Natural killer cell (primary cell): ENCODE measurements around the gene LMBR1. TPM values are rescaled to one million over a fixed set of nuclear protein-coding genes. Genes with fewer than 3 reads are reported as not detected.
"Not testable (repeated sequence)": the region's sequence is repeated elsewhere in the genome, so short reads cannot be mapped to it uniquely, and the experiment has no call there.

Source experiments
- ATAC-seq, 3 donors: fragments of 150-1000 bp in 2 of 3; fragments of 200-7000 bp in 1 of 3; cut with Tn5 transposase; 1 replicate in 1 of 3; 2 replicates in 2 of 3; pipeline ENCODE4 v1.10.0; 2021; ENCODE audit warnings: mild to moderate bottlenecking in 2 of 3, moderate library complexity in 2 of 3
- DNase-seq, 2 donors: peaks; one replicate each; pipeline versions ENCODE4 v3.0.0 to v3.0.0-alpha.2; 2013 to 2021; ENCODE audit warnings: mixed read lengths in 1 of 2
- H3K27ac ChIP-seq: one replicate; pipeline ENCODE4 v1.5.1; 2013; ENCODE audit warnings: mild to moderate bottlenecking, low read length
- H3K27me3 ChIP-seq: one replicate; pipeline ENCODE4 v1.6.1; 2013; ENCODE audit warnings: low read length; ENCODE audit not compliant: control insufficient read depth, insufficient read depth
- H3K36me3 ChIP-seq: one replicate; pipeline ENCODE4 v1.6.1; 2013; ENCODE audit warnings: low read length; ENCODE audit not compliant: control insufficient read depth, insufficient read depth
- H3K4me1 ChIP-seq: one replicate; pipeline ENCODE4 v1.6.1; 2013; ENCODE audit warnings: low read length; ENCODE audit not compliant: control insufficient read depth, insufficient read depth
- H3K4me3 ChIP-seq: one replicate; pipeline ENCODE4 v1.5.1; 2013; ENCODE audit warnings: low read length
- H3K9me3 ChIP-seq: one replicate; pipeline ENCODE4 v1.6.1; 2013; ENCODE audit warnings: low read length; ENCODE audit not compliant: control insufficient read depth, insufficient read depth
- H3K27ac Mint-ChIP-seq, 2 donors: one replicate each; pipeline ENCODE4 v1.8.0; 2022; ENCODE audit warnings: mild to moderate bottlenecking in 2 of 2, mixed read lengths in 2 of 2, moderate library complexity in 1 of 2
- H3K27me3 Mint-ChIP-seq, 2 donors: one replicate each; pipeline ENCODE4 v1.8.0; 2022; ENCODE audit warnings: low read depth in 2 of 2, mixed read lengths in 2 of 2
- H3K36me3 Mint-ChIP-seq: one replicate; pipeline ENCODE4 v1.8.0; 2022; ENCODE audit warnings: mixed read lengths
- H3K4me1 Mint-ChIP-seq, 2 donors: one replicate each; pipeline ENCODE4 v1.8.0; 2022; ENCODE audit warnings: mixed read lengths in 2 of 2
- H3K4me3 Mint-ChIP-seq: one replicate; pipeline ENCODE4 v1.8.0; 2022; ENCODE audit warnings: mild to moderate bottlenecking, moderate library complexity, mixed read lengths
- H3K9me3 Mint-ChIP-seq, 2 donors: one replicate each; pipeline ENCODE4 v1.8.0; 2022; ENCODE audit warnings: mixed read lengths in 2 of 2
- CTCF ChIP-seq: fragments of 200-600 bp; IDR thresholded peaks from one replicate; pipeline ENCODE4 v1.8.0; 2022; ENCODE audit warnings: antibody characterized with exemption
- WGBS: methylation state at CpG from one replicate; pipeline ENCODE4 v1.1.7; 2013; ENCODE audit warnings: missing lambda C conversion rate; ENCODE audit not compliant: insufficient coverage; 5-methylcytosine and 5-hydroxymethylcytosine counted together
- intact Hi-C: fragments of 100-400 bp; cut with micrococcal nuclease; formaldehyde crosslinking; loops from one replicate; pipeline ENCODE4 v1.14.2; 2022
- total RNA-seq, 4 donors: library from RNA; stranded (reverse); fragments of 120-200 nt in 1 of 4; gene quantifications; one replicate each; pipeline versions ENCODE4 v1.2.3 to v1.2.4, GENCODE V29; 2013 to 2022

Gene LMBR1
- total RNA-seq, 3 donors from 2014 or later (not counting 1 experiment from before 2014, with no cell fraction given), result 60.4 to 71.7 (median 66.1) TPM

GRCh38 chr7:156907656-156908055 lies 14.7 kb upstream of the LMBR1 start:
- TF ChIP-seq CTCF, result no peak
- Mint-ChIP-seq H3K4me1 (peaks cover 0 to 5% of the 10 kb centered on the region in 2 donors), H3K27ac (no peak overlapping the region), H3K27me3 (peaks cover 13 to 19% of the 10 kb centered on the region in 2 donors), H3K36me3 (no peaks in the 10 kb centered on the region), H3K4me3 (no peak overlapping the region), H3K9me3 (no peaks in the 10 kb centered on the region)
- no peak overlapping the region for H3K4me3 ChIP-seq
- H3K9me3 ChIP-seq, result no peaks in the 10 kb centered on the region
- no peak for ATAC-seq
- no peak overlapping the region for H3K27ac ChIP-seq
- H3K4me1 ChIP-seq, result peaks cover 5% of the 10 kb centered on the region
- WGBS, result 75% methylated on average over 1 of the region's 4 CpGs
- H3K36me3 ChIP-seq, result no peaks in the 10 kb centered on the region
- no peak for DNase-seq
- intact Hi-C loops, result no loop called here
- H3K27me3 ChIP-seq, result peaks cover 2% of the 10 kb centered on the region

GRCh38 chr7:156906200-156906649 lies 13.2 kb upstream of the LMBR1 start:
- H3K27ac ChIP-seq, result no peak overlapping the region
- intact Hi-C loops, result no loop called here
- Mint-ChIP-seq H3K36me3 (no peaks in the 10 kb centered on the region), H3K4me3 (no peak overlapping the region), H3K27me3 (peaks cover 15 to 17% of the 10 kb centered on the region in 2 donors), H3K27ac (no peak overlapping the region), H3K4me1 (peaks cover 0 to 5% of the 10 kb centered on the region in 2 donors), H3K9me3 (no peaks in the 10 kb centered on the region)
- no peaks in the 10 kb centered on the region for H3K9me3 ChIP-seq
- peaks cover 5% of the 10 kb centered on the region for H3K4me1 ChIP-seq
- TF ChIP-seq CTCF, result no peak
- no peaks in the 10 kb centered on the region for H3K36me3 ChIP-seq
- ATAC-seq (no peak), DNase-seq (no peak)
- H3K27me3 ChIP-seq, result peaks cover 2% of the 10 kb centered on the region
- WGBS, result 92% methylated on average over 3 of the region's 4 CpGs
- H3K4me3 ChIP-seq, result no peak overlapping the region

GRCh38 chr7:156903232-156903909 lies 10.4 kb upstream of the LMBR1 start:
- no peak for TF ChIP-seq CTCF
- 58% methylated on average over 10 of the region's 10 CpGs for WGBS
- H3K9me3 ChIP-seq, result no peaks in the 10 kb centered on the region
- no peaks in the 10 kb centered on the region for H3K4me1 ChIP-seq
- no peaks in the 10 kb centered on the region for H3K36me3 Mint-ChIP-seq
- H3K36me3 ChIP-seq, result no peaks in the 10 kb centered on the region
- H3K27ac Mint-ChIP-seq, result no peak overlapping the region
- peak in 1 of 2 donors; percentile 61 for DNase-seq
- H3K4me1 Mint-ChIP-seq, result no peaks in the 10 kb centered on the region
- peaks cover 13 to 18% of the 10 kb centered on the region in 2 donors for H3K27me3 Mint-ChIP-seq
- H3K9me3 Mint-ChIP-seq, result no peaks in the 10 kb centered on the region
- no peak overlapping the region for H3K4me3 Mint-ChIP-seq
- H3K27ac ChIP-seq, result no peak overlapping the region
- no peak overlapping the region for H3K4me3 ChIP-seq
- peaks cover 2% of the 10 kb centered on the region for H3K27me3 ChIP-seq
- intact Hi-C loops, result no loop called here
- ATAC-seq, result no peak

- H3K27ac Mint-ChIP-seq, H3K27me3 ChIP-seq, H3K9me3 Mint-ChIP-seq, H3K4me1 ChIP-seq, H3K36me3 Mint-ChIP-seq, H3K4me3 ChIP-seq, DNase-seq, H3K4me3 Mint-ChIP-seq, H3K27ac ChIP-seq, intact Hi-C loops, H3K36me3 ChIP-seq, H3K9me3 ChIP-seq, ATAC-seq: not testable (repeated sequence)
- peaks cover 18 to 19% of the 10 kb centered on the region in 2 donors for H3K27me3 Mint-ChIP-seq
- H3K4me1 Mint-ChIP-seq, result peaks cover 5 to 15% of the 10 kb centered on the region in 2 donors
- WGBS, result 80% methylated on average over 9 of the region's 9 CpGs
These were observed 7.1 kb upstream of the LMBR1 start for GRCh38 chr7:156900093-156900492.
